Measurements from ENCODE around the gene TMEM63C.

DNA sequence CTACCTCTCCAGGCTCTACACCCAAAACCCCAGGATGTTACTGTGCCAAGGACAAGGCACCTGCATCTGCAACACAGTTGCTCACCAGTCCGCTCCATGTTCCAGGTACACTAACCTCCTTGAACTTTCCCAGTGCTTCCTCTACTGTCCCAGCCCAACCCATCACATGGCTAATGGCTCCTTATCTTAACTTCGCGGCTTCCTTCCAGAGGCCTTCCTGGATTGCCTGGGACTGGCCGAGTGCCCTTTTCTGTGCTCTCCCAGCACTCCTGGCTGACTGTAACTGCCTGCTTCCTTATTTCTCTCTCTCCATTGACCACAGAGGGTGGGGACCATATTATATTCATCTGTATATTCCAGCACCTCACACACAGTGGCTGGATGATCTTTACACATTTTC is 118.2 kb downstream of the TMEM63C start:
- TF ChIP-seq, protein P1, sequence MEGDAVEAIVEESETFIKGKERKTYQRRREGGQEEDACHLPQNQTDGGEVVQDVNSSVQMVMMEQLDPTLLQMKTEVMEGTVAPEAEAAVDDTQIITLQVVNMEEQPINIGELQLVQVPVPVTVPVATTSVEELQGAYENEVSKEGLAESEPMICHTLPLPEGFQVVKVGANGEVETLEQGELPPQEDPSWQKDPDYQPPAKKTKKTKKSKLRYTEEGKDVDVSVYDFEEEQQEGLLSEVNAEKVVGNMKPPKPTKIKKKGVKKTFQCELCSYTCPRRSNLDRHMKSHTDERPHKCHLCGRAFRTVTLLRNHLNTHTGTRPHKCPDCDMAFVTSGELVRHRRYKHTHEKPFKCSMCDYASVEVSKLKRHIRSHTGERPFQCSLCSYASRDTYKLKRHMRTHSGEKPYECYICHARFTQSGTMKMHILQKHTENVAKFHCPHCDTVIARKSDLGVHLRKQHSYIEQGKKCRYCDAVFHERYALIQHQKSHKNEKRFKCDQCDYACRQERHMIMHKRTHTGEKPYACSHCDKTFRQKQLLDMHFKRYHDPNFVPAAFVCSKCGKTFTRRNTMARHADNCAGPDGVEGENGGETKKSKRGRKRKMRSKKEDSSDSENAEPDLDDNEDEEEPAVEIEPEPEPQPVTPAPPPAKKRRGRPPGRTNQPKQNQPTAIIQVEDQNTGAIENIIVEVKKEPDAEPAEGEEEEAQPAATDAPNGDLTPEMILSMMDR (conservative IDR thresholded peaks at IDR 0.05 in 1 of 2, IDR thresholded peaks at IDR 0.05 in 1 of 2; ENCODE audit: extremely low read depth in 1 of 2, insufficient read depth in 1 of 2, low read depth in 1 of 2, low read length in 2 of 2) = no peak
- no peak for TF ChIP-seq EZH2 (IDR thresholded peaks at IDR 0.05; ENCODE audit: borderline replicate concordance, low read length)
